AG10803 (cell line): Measurements from ENCODE around the gene RAPGEFL1.
A peak's percentile ranks its signal among the peaks of the same experiment; 100 is the strongest.
"Not testable (repeated sequence)": the region's sequence is repeated elsewhere in the genome, so short reads cannot be mapped to it uniquely, and the experiment has no call there.

ENCODE experiments used
- DNase-seq: peaks from one replicate; pipeline ENCODE4 v3.0.0; 2010; ENCODE audit warnings: low read depth
- H3K4me3 ChIP-seq: 2 replicates; pipeline ENCODE4 v1.5.1; 2011; ENCODE audit warnings: mild to moderate bottlenecking, low read length, control low read depth
- TF ChIP-seq, protein P1 (sequence below): conservative IDR thresholded peaks from 2 replicates; pipeline ENCODE4 v1.5.1; 2011; ENCODE audit warnings: mild to moderate bottlenecking, low read length, control low read depth, inconsistent platforms

Gene RAPGEFL1, protein sequence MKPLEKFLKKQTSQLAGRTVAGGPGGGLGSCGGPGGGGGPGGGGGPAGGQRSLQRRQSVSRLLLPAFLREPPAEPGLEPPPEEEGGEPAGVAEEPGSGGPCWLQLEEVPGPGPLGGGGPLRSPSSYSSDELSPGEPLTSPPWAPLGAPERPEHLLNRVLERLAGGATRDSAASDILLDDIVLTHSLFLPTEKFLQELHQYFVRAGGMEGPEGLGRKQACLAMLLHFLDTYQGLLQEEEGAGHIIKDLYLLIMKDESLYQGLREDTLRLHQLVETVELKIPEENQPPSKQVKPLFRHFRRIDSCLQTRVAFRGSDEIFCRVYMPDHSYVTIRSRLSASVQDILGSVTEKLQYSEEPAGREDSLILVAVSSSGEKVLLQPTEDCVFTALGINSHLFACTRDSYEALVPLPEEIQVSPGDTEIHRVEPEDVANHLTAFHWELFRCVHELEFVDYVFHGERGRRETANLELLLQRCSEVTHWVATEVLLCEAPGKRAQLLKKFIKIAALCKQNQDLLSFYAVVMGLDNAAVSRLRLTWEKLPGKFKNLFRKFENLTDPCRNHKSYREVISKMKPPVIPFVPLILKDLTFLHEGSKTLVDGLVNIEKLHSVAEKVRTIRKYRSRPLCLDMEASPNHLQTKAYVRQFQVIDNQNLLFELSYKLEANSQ

DNA sequence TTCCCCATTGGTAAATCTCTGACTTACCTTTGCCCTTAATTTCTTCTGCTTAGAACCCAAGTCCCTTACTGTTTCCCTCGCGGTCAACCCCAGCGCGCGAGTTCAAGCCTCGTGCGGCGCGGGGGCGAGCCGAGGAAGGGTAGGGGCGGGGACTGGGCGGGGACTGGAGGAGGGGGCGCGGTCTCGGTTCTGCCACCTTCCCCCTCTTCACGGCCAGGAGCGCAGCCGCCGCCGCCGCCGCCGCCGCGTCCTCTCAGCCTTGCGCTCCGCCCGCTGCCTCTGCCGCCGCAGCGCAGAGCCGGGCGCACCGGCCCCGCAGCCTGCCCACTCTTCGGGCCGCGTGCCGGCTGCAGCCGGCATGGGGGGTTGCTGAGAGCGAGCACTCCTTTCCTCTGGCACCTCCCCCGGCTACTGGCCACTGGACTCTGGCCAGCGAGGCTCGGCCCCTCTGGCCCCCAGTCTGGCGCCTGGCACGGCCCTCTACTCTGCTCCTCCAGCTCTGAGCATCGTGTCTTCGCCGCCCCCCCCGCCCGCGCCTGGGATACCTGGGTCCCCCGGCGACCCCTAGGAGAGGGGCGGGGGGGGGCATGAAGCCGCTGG is at the start of gene RAPGEFL1:
RAPGEFL1 (plus strand) TSS at position 196 of the 600 bp plus-strand sequence; CDS start at position 588, 392 bp downstream.
- peak; percentile 52 for DNase-seq
- peak within 1 kb of the TSS; percentile 46 for H3K4me3 ChIP-seq
- TF ChIP-seq, protein P1, sequence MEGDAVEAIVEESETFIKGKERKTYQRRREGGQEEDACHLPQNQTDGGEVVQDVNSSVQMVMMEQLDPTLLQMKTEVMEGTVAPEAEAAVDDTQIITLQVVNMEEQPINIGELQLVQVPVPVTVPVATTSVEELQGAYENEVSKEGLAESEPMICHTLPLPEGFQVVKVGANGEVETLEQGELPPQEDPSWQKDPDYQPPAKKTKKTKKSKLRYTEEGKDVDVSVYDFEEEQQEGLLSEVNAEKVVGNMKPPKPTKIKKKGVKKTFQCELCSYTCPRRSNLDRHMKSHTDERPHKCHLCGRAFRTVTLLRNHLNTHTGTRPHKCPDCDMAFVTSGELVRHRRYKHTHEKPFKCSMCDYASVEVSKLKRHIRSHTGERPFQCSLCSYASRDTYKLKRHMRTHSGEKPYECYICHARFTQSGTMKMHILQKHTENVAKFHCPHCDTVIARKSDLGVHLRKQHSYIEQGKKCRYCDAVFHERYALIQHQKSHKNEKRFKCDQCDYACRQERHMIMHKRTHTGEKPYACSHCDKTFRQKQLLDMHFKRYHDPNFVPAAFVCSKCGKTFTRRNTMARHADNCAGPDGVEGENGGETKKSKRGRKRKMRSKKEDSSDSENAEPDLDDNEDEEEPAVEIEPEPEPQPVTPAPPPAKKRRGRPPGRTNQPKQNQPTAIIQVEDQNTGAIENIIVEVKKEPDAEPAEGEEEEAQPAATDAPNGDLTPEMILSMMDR, result no peak

DNA sequence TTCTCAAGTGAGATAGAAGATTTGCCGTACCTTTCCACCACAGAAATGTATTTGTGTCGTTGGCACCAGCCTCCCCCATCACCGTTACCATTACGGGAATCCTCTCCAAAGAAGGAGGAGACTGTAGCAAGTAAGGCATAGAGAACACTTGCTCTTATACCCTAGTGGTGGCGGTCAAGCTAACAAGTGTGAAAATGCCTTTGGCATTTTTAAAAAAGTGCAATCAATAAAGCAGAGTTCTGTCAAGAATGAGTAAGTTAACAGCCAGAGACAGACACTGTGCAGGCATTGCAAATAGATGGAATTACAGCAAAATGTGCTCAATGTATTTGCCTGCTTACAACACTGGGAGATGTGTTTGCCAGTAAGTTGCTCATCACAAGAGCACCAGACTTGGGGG is 47.8 kb upstream of the RAPGEFL1 start:
- no peak for DNase-seq
- TF ChIP-seq, protein P1, result no peak
- no peak overlapping the region for H3K4me3 ChIP-seq

DNA sequence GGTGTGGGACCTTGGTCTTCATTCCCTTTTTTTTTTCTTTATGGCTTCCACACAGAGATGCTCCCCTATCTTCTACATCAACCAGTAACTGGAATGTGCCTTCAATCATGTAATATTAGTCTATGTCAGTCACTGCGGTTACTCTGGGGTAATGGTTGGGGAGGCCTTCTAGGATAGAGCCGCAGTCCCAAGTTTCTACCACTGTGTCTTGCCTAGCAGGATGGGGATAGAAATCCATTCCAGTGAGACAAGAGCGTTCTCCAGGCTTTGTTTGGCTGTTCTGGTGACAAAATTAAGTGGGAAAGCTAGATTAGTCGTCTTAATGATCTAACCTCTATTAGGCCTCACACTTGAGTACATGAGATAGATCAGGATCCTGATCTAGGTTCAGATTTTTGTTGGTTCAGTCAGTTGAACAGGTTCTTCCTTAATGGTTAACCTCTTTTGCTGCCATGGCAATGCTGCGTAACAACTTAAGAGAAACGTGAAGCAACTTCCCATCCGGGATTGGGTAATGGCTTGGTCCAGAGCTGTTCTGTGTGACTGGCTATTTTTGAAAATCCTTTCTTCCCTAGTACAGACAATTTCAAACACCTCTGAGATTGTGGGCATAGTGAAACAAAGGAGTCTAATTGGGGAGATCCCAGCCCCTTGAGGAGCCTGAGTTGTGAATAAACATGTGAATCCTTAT is 46.8 kb upstream of the RAPGEFL1 start:
- no peak overlapping the region for H3K4me3 ChIP-seq
- no peak for DNase-seq
- TF ChIP-seq, protein P1, result no peak

DNA sequence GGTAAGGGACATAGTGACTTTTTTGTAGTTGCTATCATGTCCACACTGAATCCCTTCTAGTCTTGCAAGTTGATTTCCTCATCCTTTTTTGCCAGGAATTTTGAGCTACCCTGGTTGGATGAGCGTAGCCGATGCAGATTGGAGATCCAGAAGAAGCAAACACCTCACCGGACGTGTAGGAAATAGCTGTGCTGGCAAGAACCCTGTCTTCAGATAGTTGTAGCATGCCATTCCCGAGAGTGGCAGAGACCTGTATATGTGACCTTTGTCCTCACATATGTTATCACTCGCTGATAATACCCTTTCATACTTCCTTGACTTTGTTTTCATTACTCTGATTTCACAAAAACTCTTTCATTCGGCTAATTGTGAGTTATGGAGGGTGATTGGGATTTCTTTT is 43.1 kb upstream of the RAPGEFL1 start:
- TF ChIP-seq, protein P1, result no peak
- DNase-seq, result no peak
- no peak overlapping the region for H3K4me3 ChIP-seq

DNA sequence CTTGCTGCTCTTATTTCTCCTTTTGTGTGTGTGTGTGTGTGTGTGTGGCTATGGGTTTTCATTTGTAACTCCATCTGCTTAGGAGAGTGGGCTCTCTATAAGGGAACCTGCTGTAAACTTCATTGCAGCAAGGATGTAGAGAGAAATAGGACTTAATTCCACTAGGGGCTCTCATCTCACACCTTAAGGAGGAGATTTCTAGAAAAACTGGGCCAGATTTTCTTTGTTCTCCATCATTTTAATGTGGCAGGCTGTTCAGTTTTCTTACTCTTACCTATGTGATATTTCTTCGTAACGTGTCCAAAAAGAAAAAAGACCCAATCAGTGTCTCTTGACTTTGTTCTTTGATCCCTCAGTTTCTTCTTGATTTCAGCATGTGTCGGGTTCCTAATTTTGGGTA is 41.5 kb upstream of the RAPGEFL1 start:
- TF ChIP-seq, protein P1, result no peak
- no peak for DNase-seq

DNA sequence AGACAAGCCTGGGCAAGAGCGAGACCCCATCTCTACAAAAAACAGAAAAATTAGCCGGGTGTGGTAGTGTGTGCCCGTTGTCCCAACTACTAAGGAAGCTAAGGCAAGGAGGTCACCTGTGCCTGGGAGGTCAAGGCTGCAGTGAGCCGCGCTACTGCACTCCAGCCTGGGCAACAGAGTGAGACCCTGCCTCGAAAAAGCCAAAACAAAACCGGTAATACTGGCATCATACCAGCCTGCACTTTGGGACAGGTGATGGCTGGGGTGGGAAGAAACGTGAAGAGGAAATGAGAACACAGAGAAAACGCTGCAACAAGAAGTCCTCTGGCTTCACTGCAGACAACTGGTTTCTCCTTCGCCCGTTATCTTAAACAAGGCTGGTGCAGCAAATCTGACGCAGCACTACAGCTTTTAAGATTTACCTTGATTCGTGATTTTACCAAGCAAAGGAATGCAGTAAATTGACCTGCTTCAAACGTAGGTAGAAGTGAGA is 37.7 kb upstream of the RAPGEFL1 start:
- peak overlapping the region; percentile 79 for H3K4me3 ChIP-seq
- DNase-seq, result no peak
- TF ChIP-seq, protein P1, result no peak

More for the DNA sequence above, 41.5 kb upstream of the RAPGEFL1 start:
- H3K4me3 ChIP-seq, result no peak overlapping the region

DNA sequence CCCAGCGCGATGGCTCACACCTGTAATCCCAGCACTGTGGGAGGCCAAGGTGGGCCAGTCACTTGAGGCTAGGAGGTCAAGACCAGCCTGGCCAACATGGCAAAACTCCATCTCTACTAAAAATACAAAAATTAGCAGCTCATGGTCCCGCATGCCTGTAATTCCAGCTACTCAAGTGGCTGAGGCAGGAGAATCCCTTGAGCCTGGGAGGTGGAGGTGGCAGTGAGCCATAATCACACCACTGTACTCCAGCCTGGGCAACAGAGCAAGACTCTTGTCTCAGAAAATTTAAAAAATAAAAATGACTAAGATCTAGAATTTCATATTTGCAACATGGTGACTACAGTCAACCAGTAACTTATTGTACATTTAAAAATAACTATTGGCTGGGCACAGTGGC is 34.1 kb upstream of the RAPGEFL1 start:
- not testable (repeated sequence) for DNase-seq, H3K4me3 ChIP-seq
